ENCODE measurements around the gene PAPPA. TPM values are rescaled to one million over a fixed set of nuclear protein-coding genes. Genes with fewer than 3 reads are reported as not detected.

The PAPPA gene
- total and polyA plus RNA-seq, 2 of the 8 experiments (the other 6 are each of a cell fraction or from before 2014, with no cell fraction given): 0.18 to 0.63 TPM

DNA sequence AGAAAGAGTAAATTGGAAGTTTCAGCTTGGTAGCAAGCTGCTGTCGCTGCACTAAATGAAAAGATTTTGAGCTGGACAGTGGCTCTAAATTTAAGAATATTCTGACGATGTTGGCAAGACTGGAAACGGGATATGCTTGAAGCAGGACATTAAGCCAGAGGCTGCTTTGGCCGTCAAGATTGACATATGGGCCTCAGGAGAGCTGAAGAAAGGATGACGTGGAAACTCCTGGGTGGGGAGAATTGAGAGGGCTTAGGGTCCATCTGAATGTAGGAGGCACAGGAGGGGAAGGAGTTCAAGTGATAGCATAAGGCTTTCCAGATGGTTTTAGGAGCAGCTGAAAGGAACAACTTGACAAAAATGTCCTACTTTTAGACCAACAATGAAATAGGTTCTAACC is 108.9 kb downstream of the PAPPA start:
- Histone ChIP-seq H4K8ac (ENCODE audit: extremely low read depth, insufficient read depth, low read length) (no peak overlapping the region), H3K18ac (ENCODE audit: extremely low read depth, low read length) (no peak overlapping the region), H3K4ac (replicated peaks; ENCODE audit: insufficient read length, low read depth, low read length) (no peak overlapping the region), H3K14ac (ENCODE audit: insufficient read length) (no peak overlapping the region), H3K79me1 (ENCODE audit: low read depth, low read length) (no peaks in the 10 kb centered on the region), H4K20me1 (replicated peaks in 1 of 2; ENCODE audit: control insufficient read depth in 1 of 2, insufficient read depth in 2 of 2, low read length in 2 of 2) (no peaks in the 10 kb centered on the region), H2BK12ac (ENCODE audit: low read depth, low read length) (no peak overlapping the region), H4K5ac (ENCODE audit: insufficient read length, low read depth, low read length) (no peak overlapping the region), H2BK15ac (ENCODE audit: low read length) (no peak overlapping the region), H2BK5ac (ENCODE audit: low read depth, low read length) (no peak overlapping the region), H3K36me3 (ENCODE audit: control insufficient read depth in 2 of 4, insufficient read depth in 4 of 4, low read length in 3 of 4) (no peaks in the 10 kb centered on the region), H2AFZ (ENCODE audit: low read length) (no peak overlapping the region), H3K23me2 (ENCODE audit: low read depth, low read length) (no peaks in the 10 kb centered on the region), H3K4me3 (ENCODE audit: extremely low read depth in 1 of 4, insufficient read depth in 2 of 4, low read depth in 3 of 4, low read length in 4 of 4) (no peak overlapping the region), H3K9me3 (ENCODE audit: insufficient read depth in 2 of 2, low read depth in 1 of 2, low read length in 1 of 2) (no peaks in the 10 kb centered on the region), H3K56ac (replicated peaks; ENCODE audit: insufficient read length, low read depth, low read length) (no peak overlapping the region), H2BK20ac (ENCODE audit: low read length) (no peak overlapping the region), H3K9ac (replicated peaks in 1 of 4; ENCODE audit: extremely low read depth in 1 of 4, low read depth in 3 of 4, low read length in 3 of 4) (no peak overlapping the region), H4K91ac (replicated peaks; ENCODE audit: insufficient read length, low read length) (no peak overlapping the region), H3K27me3 (replicated peaks in 1 of 4; ENCODE audit: control insufficient read depth in 3 of 4, extremely low read depth in 1 of 4, insufficient read depth in 3 of 4, low read length in 3 of 4) (no peaks in the 10 kb centered on the region; a peak in 1 of 7 replicates), H3K4me1 (replicated peaks in 1 of 4; ENCODE audit: control insufficient read depth in 3 of 4, insufficient read depth in 4 of 4, low read length in 3 of 4) (no peaks in the 10 kb centered on the region), H3K23ac (ENCODE audit: insufficient read length) (no peak overlapping the region), H2AK5ac (ENCODE audit: low read depth, low read length) (no peak overlapping the region), H2BK120ac (replicated peaks; ENCODE audit: low read depth, low read length) (no peak overlapping the region), H3K27ac (ENCODE audit: low read depth, low read length) (no peak overlapping the region), H3K79me2 (ENCODE audit: control insufficient read depth in 1 of 2, insufficient read depth in 2 of 2, low read length in 2 of 2) (no peaks in the 10 kb centered on the region), H3K4me2 (ENCODE audit: insufficient read depth in 1 of 2, low read depth in 2 of 2, low read length in 2 of 2) (no peak overlapping the region)
- 92% methylated on average over 5 of the region's 5 CpGs; no CpG with 5 or more reads in 1 of the 2 experiments for WGBS, 2 experiments (ENCODE audit: extremely low coverage in 1 of 2, insufficient coverage in 1 of 2, insufficient read length in 1 of 2, insufficient replicate concordance in 2 of 2, low coverage in 1 of 2, low lambda C conversion rate in 2 of 2, missing lambda C conversion rate in 1 of 2)
- no peak for DNase-seq (ENCODE audit: low read depth in 1 of 2, low spot score in 2 of 2)
- CTCF ChIA-PET (ENCODE audit: partially characterized antibody): interaction anchor here (0.7 to 0.8 kb wide), 3 partner anchors 16 to 327 kb away, joined by 3 to 4 read pairs (median 4); no protein-coding TSS in a partner anchor
- POLR2A ChIA-PET (ENCODE audit: partially characterized antibody): interaction anchor here (0.8 kb wide), 1 partner anchor 9 kb away, joined by 3 read pairs; no protein-coding TSS in a partner anchor
- no peak for FAIRE-seq
- TF ChIP-seq PHF8 (conservative IDR thresholded peaks at IDR 0.05; ENCODE audit: low read depth, low read length): no peak
- no peak for TF ChIP-seq KDM5A (IDR thresholded peaks at IDR 0.05; ENCODE audit: low read length)
- TF ChIP-seq CTBP2 (IDR thresholded peaks at IDR 0.05; ENCODE audit: borderline replicate concordance, insufficient read depth, insufficient read length, low read length): no peak
- no peak for TF ChIP-seq E2F6 (IDR thresholded peaks at IDR 0.05)
- no peak for TF ChIP-seq TAF1 (IDR thresholded peaks at IDR 0.05; ENCODE audit: low read depth, low read length)
- no peak for TF ChIP-seq EP300 (IDR thresholded peaks at IDR 0.05; ENCODE audit: borderline replicate concordance in 1 of 2, low read depth in 2 of 2, low read length in 2 of 2)
- no peak for TF ChIP-seq CEBPB (IDR thresholded peaks at IDR 0.05; ENCODE audit: low read depth, low read length)
- no peak for TF ChIP-seq TEAD4 (IDR thresholded peaks at IDR 0.05; ENCODE audit: low read depth, low read length)
- no peak for TF ChIP-seq EGR1 (IDR thresholded peaks at IDR 0.05; ENCODE audit: borderline replicate concordance, low read depth, low read length)
- TF ChIP-seq CHD2 (IDR thresholded peaks at IDR 0.05; ENCODE audit: low read length): no peak
- TF ChIP-seq YY1 (IDR thresholded peaks at IDR 0.05; ENCODE audit: low read depth, low read length): no peak
- TF ChIP-seq SP2 (IDR thresholded peaks at IDR 0.05; ENCODE audit: low read length): no peak
- TF ChIP-seq CREB1 (IDR thresholded peaks at IDR 0.05): no peak
- TF ChIP-seq BCL11A (IDR thresholded peaks at IDR 0.05; ENCODE audit: low read depth in 2 of 2, low read length in 2 of 2): no peak
- no peak for TF ChIP-seq BACH1 (IDR thresholded peaks at IDR 0.05; ENCODE audit: low read length)

Measured in H1 (cell line).